Renal cortical epithelial cell (primary cell): ENCODE measurements around the gene HRNR. TPM values are rescaled to one million over a fixed set of nuclear protein-coding genes. Genes with fewer than 3 reads are reported as not detected.

Experiments
- DNase-seq: peaks from one replicate; pipeline ENCODE4 v3.0.0-alpha.2; 2011; ENCODE audit warnings: low read depth
- total RNA-seq: library from RNA; depleted of rRNA; stranded (reverse); fragments of >200 nt; gene quantifications from 2 replicates; pipeline ENCODE4 v1.2.3, GENCODE V29; 2014

Gene HRNR
- total RNA-seq, 1 donor from 2014 or later: under 0.01 TPM

DNA sequence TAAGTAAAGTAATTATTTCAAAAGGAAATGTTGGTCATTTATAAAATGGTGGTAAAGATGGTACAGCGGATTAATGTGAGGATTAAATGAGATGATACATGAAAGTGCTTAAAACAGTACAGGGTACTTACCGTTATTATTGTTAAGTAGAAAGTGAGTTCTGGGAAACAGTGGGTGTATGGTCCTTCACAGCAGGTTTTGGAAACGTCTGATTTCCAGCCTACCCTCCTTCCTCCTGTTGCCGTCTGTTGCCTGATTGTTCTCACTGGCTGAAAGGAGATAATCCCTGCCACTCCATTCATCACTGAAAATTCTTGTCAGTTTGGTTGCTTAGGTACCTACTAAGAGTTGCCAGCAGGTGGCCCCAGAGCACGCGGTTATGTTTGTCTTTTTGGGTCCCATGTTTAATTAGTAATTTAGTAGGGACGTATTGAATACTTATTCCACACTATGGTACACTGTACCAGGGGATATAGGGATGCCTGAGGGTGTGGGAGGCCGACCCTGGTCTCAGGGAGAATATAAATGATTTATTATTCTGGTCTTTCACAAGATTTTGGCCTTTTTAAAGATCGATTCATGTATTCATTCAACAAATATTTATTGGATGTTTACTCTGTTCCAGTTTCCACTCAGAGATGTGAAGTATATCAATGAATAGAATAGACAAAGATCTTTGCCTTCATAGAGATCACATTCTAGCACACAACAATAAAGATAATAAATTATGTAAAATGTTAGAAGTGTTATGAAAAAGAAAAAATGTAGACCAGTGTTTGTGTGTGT is 34.1 kb downstream of the HRNR start:
- peak; percentile 63 for DNase-seq

- DNase-seq: peak; percentile 58
Observed at GRCh38 chr1:152188673-152189591, 35.1 kb downstream of the HRNR start.

- peak; percentile 19 for DNase-seq
Observed at GRCh38 chr1:152186556-152187285, 37.3 kb downstream of the HRNR start.

GRCh38 chr1:152185544-152186391 is 38.2 kb downstream of the HRNR start:
- DNase-seq: peak; percentile 76

- peak; percentile 80 for DNase-seq
Observed at GRCh38 chr1:152182944-152183361, 41.0 kb downstream of the HRNR start.

GRCh38 chr1:152182431-152182830 is 41.6 kb downstream of the HRNR start:
- peak; percentile 54 for DNase-seq

GRCh38 chr1:152179566-152179965 is 44.4 kb downstream of the HRNR start:
- no peak for DNase-seq

GRCh38 chr1:152170287-152170905 is 53.6 kb downstream of the HRNR start:
- DNase-seq: no peak

DNA sequence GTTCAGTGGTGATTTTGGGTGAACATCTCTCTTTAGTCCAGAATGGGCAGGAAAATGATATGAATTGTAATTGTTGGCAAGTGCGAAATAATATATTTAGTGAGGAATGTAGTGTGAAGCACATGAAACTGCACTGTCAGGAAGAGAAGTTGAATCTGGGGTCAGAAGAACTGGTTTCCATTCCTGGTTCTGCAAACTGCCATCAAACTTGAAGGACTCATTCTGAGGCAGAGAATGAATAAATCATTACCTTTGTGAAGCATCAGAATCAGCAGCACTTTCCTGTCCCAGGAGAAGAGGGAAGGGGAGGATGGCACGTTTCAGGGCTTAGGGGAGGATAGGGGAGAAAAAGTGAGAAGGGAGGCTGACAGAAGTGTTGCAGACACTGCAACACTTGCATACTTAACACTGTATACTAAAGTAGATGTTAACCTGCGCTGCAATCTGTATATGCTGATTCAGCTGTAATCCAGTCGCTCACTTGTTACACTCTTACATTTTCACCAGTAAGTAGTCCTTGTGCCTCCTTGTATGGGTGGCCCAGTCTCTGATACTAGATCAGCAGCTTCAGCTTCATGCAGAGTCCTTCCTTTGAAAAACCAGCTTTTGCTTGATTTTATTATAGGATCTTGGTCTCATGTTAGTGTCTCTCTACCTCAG is 54.5 kb downstream of the HRNR start:
- no peak for DNase-seq

- peak; percentile 38 for DNase-seq
Observed at GRCh38 chr1:152168535-152168868, 55.5 kb downstream of the HRNR start.

DNA sequence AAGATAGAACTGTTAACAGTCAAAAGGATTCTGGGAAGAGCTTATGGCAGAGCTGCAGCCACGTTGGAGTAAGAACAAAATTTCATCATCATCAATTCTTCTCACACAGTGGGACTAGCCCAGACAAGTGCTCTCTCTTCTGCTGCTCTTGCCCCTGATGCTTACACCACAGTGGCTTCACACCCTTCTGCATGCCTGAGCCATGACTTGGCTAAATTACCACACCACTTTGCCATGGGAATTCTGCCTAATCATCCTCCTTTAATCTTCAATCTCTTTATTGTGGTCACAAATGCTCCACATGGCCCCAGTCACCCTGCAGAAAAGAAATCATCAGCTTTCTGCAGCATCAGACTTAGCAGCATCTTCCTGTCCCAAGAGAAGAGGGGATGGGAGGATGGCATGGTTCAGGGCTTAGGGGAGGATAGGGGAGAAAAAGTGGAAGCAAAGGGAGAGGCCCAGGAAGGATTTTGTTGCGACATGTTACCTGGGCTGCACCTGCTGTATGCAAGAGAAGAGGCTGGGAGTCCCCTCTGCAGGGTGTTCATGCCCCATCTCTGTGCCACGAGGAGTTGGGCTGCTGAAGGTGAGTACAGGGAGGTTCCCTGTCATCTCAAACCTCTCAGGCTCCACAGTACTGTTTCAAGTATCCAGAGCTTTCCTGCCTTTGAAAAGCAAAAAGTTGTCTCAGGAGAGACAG is 56.0 kb downstream of the HRNR start:
- DNase-seq: peak; percentile 98

DNA sequence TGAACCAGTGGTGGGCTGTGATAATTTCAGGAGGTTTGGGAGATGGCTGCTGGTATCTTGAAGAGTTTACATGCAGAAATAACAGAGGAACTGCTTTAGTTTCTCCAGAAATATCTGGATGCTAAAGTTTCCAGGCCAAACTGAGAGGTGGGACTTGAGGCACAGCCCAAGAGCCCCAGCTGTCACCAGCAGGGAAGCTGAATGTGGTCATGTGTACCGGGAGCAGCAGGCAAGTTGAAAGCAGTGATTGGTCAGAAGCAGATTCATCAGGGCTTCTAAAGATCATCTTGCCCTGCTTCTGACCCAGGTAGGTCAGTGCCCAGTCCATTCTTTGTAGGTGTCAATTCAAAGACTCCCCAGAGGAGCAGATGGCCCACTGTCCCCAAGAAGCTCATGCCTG is 57.0 kb downstream of the HRNR start:
- no peak for DNase-seq

DNA sequence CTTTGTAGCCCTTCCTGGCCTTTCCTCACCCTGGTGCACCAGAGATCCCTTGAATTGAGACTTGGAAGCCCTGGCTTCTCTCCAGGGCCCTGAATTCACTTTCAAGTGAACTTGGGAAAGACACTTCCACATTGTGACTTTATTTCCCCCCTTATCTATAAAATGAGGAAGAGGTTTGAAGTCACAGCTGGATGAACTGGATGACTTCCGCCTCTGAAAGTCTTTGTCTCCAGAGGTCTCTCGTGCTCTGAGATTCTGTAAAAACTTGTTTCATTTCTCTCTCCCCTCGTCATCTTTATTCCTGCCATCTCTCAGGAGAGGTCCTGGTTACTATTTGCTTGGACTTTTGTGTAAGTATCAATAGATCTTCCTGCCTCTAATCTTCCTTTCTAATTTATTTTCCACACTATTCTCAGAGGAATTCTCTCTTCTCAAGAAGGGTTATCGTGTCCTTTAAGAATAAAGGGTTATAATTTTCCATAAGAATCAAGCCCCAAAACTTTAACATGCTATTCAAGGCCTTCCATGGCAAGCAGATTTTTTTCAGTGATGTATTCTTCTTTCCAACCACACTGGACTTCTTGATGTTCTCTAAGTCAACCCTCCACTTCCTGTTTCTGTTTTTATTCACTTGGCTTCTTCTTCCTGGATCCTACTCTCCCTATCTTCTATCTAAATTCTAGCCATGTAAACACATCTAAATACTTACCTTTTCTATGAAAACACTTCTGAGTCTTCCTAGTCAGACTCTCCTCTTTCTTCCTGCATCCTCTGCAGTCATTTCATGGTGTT is 58.5 kb downstream of the HRNR start:
- no peak for DNase-seq

DNA sequence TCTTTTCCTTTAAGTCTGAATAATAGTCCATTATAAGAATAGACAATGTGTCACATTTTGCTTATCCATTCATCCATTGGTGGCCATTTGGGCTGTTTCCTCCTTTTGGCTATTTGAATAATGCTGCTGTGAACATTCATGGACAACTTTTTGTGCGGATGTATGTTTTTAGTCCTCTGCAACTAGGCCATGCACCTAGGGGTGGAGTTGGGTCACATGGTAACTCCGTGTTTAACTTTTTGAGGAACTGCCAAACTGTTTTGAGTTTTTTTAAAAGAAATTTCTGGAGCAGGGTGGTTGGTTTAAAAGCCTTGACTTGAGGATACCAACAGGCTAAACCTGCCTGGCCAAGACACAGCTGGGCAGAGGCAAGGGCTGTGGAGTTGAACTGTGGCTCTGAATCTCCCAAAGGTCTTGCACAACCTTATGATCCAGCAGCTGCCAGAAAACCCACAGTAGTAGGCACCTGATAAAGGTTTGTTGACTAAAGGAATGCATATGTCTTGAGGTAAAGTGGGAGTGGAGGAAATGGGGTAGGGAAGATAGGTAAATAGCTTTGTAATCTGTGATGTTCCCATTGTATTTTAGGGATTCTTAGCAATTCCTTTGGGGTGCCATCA is 59.4 kb downstream of the HRNR start:
- DNase-seq: peak; percentile 74

- DNase-seq: peak; percentile 97
Observed at GRCh38 chr1:152162792-152163463, 61.1 kb downstream of the HRNR start.
